GM21576 (cell line): ENCODE results near the gene IRF9.

Source experiments
- ATAC-seq: cut with Tn5 transposase; IDR thresholded peaks from one replicate; pipeline ENCODE4 v1.9.1; 2021; ENCODE audit warnings: mild to moderate bottlenecking, moderate library complexity; ENCODE audit not compliant: unreplicated experiment

IRF9 gene

GRCh38 chr14:24213866-24214662, 53.0 kb downstream of the IRF9 start:
- no peak for ATAC-seq

- peak; percentile 60 for ATAC-seq
These were observed 54.7 kb downstream of the IRF9 start, which contains the start of gene MDP1 for GRCh38 chr14:24215495-24216344. Gene MDP1, minus strand, starts transcription at chr14:24216066. Its CDS starts 111 bp downstream, at chr14:24215955.
